GM12878 (cell line): ENCODE results near the gene GCFC2. TPM values are rescaled to one million over a fixed set of nuclear protein-coding genes. Genes with fewer than 3 reads are reported as not detected.

ENCODE experiments used
- ATAC-seq: fragments of 200-7000 bp; cut with Tn5 transposase; 3 replicates; pipeline ENCODE4 v1.9.1; 2020; ENCODE audit warnings: mild to moderate bottlenecking, moderate library complexity
- BruUV-seq: library from RNA; stranded (reverse); fragments of 400-500 nt; replicated peaks from 2 replicates; lab custom pipeline; 2021; lab: Mats Ljungman, UMichigan
- CTCF ChIA-PET: fragments of 300-600 bp; sonication (Branson Sonifier 250); formaldehyde crosslinking; extraction: SDS; loops from one replicate; lab custom pipeline; 2021; ENCODE audit warnings: inconsistent platforms; lab: Yijun Ruan, JAX
- POLR2A ChIA-PET: fragments of 350-600 bp; formaldehyde crosslinking; extraction: SDS; loops from one replicate; lab custom pipeline; 2021; ENCODE audit warnings: inconsistent platforms; lab: Charles Lee
- RAD21 ChIA-PET: fragments of 300-600 bp; sonication (Branson Sonifier 250); formaldehyde crosslinking; loops from one replicate; lab custom pipeline; 2023; ENCODE audit warnings: antibody characterized with exemption; ENCODE audit not compliant: unreplicated experiment; lab: Charles Lee
- SMC1A ChIA-PET: fragments of 300-600 bp; sonication (Branson Sonifier 250); formaldehyde crosslinking; loops from one replicate; lab custom pipeline; 2023; ENCODE audit not compliant: unreplicated experiment, uncharacterized antibody; lab: Charles Lee
- DNase-seq: peaks from one replicate; pipeline ENCODE4 v3.0.0-alpha.2; 2011; ENCODE audit warnings: low read depth, low spot score
- FAIRE-seq: peaks from 3 replicates; lab custom pipeline; 2011; peaks lifted over from hg19 to GRCh38; lab: Jason Lieb, UNC
- H2AFZ ChIP-seq: 2 replicates; pipeline ENCODE4 v1.6.0; 2011; ENCODE audit warnings: low read depth, low read length, control low read depth; ENCODE audit not compliant: control insufficient read depth
- H3K27ac ChIP-seq: 2 replicates; pipeline ENCODE4 v1.5.1; 2011; ENCODE audit warnings: control low read depth; ENCODE audit not compliant: control insufficient read depth, insufficient read depth
- H3K27me3 ChIP-seq, 2 experiments: replicated peaks in 1 of 2; 2 replicates each; pipeline versions ENCODE4 v1.6.0 to v1.6.1; 2011; ENCODE audit warnings: low read length in 1 of 2; ENCODE audit not compliant: control insufficient read depth in 2 of 2, insufficient read depth in 2 of 2
- H3K36me3 ChIP-seq, 2 experiments: 2 replicates each; pipeline ENCODE4 v1.5.1; 2011; ENCODE audit warnings: low read length in 1 of 2; ENCODE audit not compliant: control insufficient read depth in 2 of 2, insufficient read depth in 2 of 2
- H3K4me1 ChIP-seq: 2 replicates; pipeline ENCODE4 v1.6.1; 2011; ENCODE audit warnings: mild to moderate bottlenecking, low read length, moderate library complexity, mixed read lengths; ENCODE audit not compliant: control insufficient read depth, insufficient read depth
- H3K4me2 ChIP-seq: 2 replicates; pipeline ENCODE4 v1.6.0; 2011; ENCODE audit warnings: control low read depth; ENCODE audit not compliant: control insufficient read depth, insufficient read depth
- H3K4me3 ChIP-seq: fragments of 200-600 bp; sonication (generic); 2 replicates; pipeline ENCODE4 v1.5.1; 2016
- H3K79me2 ChIP-seq: 2 replicates; pipeline ENCODE4 v1.6.0; 2011; ENCODE audit warnings: low read length; ENCODE audit not compliant: control insufficient read depth, insufficient read depth
- H3K9ac ChIP-seq: 2 replicates; pipeline ENCODE4 v1.8.0; 2011; ENCODE audit warnings: low read length, control low read depth, mixed read lengths; ENCODE audit not compliant: control insufficient read depth, insufficient read depth
- H3K9me3 ChIP-seq: replicated peaks from 3 replicates; pipeline ENCODE4 v1.5.1; 2011; ENCODE audit warnings: mild to moderate bottlenecking, low read length; ENCODE audit not compliant: control insufficient read depth, insufficient read depth
- H4K20me1 ChIP-seq: 2 replicates; pipeline ENCODE4 v1.6.0; 2011; ENCODE audit not compliant: control insufficient read depth, insufficient read depth
- ATF7 ChIP-seq: fragments of 450-650 bp; IDR thresholded peaks from 2 replicates; pipeline ENCODE4 v1.6.1; 2016; ENCODE audit warnings: low read depth, mild to moderate bottlenecking
- BCL3 ChIP-seq: IDR thresholded peaks from 2 replicates; pipeline ENCODE4 v1.6.1; 2011; ENCODE audit warnings: borderline replicate concordance, low read depth, mild to moderate bottlenecking, moderate library complexity, low read length; ENCODE audit not compliant: insufficient read depth, poor library complexity, severe bottlenecking
- CHD4 ChIP-seq: fragments of 200-600 bp; sonication (generic); IDR thresholded peaks from 2 replicates; pipeline ENCODE4 v1.6.1; 2016; ENCODE audit warnings: mild to moderate bottlenecking
- EGR1 ChIP-seq, 2 experiments: IDR thresholded peaks; 1 replicate in 1 of 2; 2 replicates in 1 of 2; pipeline ENCODE4 v1.6.1; 2011 to 2012; ENCODE audit warnings: low read depth in 2 of 2, low read length in 2 of 2, borderline replicate concordance in 1 of 2, mild to moderate bottlenecking in 1 of 2, moderate library complexity in 1 of 2
- HSF1 ChIP-seq: fragments of 150-350 bp; IDR thresholded peaks from 2 replicates; pipeline ENCODE4 v1.6.1; 2014; ENCODE audit warnings: mild to moderate bottlenecking, low read depth, low read length
- NFIC ChIP-seq: IDR thresholded peaks from 2 replicates; pipeline ENCODE4 v1.6.1; 2012; ENCODE audit warnings: low read depth, mild to moderate bottlenecking, inconsistent platforms, low read length, moderate library complexity
- NR2C1 ChIP-seq: fragments of 450-650 bp; IDR thresholded peaks from 2 replicates; pipeline ENCODE4 v1.6.1; 2017; ENCODE audit warnings: antibody characterized with exemption, mild to moderate bottlenecking, moderate library complexity
- TBL1XR1 ChIP-seq: IDR thresholded peaks from 2 replicates; pipeline ENCODE4 v1.6.1; 2012; ENCODE audit warnings: low read depth, low read length, improper control_type of control experiment
- TCF12 ChIP-seq: IDR thresholded peaks from 2 replicates; pipeline ENCODE4 v1.6.1; 2011; ENCODE audit warnings: low read depth, mild to moderate bottlenecking, low read length
- WGBS: methylation state at CpG from one replicate; pipeline ENCODE4 v1.1.6; 2016; ENCODE audit warnings: low lambda C conversion rate; ENCODE audit not compliant: insufficient replicate concordance, insufficient coverage; ENCODE audit errors: missing lambda C conversion rate; 5-methylcytosine and 5-hydroxymethylcytosine counted together
- in situ Hi-C: fragments of 300-500 bp; cut with MboI; formaldehyde crosslinking; loops from 9 replicates; pipeline ENCODE4 v1.14.3; 2018; ENCODE audit warnings: mixed read lengths
- intact Hi-C: fragments of 100-400 bp; cut with micrococcal nuclease; formaldehyde crosslinking; loops from one replicate; pipeline ENCODE4 v1.14.2; 2022; ENCODE audit not compliant: unreplicated experiment
- polyA plus RNA-seq, 11 experiments: library from polyadenylated mRNA; depleted of rRNA in 4 of 11; unstranded in 6 of 11; stranded (reverse) in 5 of 11; fragments of >200 nt; fragmentation: Nextera tagmentation in 4 of 11; fragmentation: Illumina TruSeq in 1 of 11; extraction: Ambion mirVana in 4 of 11; extraction: Trizol in 1 of 11; gene quantifications; 1 replicate in 1 of 11; 2 replicates in 10 of 11; pipeline versions ENCODE4 v1.2.1 to v1.2.3, GENCODE V29; 2011 to 2016; ENCODE audit warnings: inconsistent platforms in 2 of 11, missing spikeins in 2 of 11, low read depth in 1 of 11
- total RNA-seq, 4 experiments: library from RNA; depleted of rRNA in 3 of 4; stranded (reverse); fragments of >200 nt in 3 of 4; fragmentation: Illumina TruSeq in 1 of 4; extraction: Trizol in 1 of 4; gene quantifications; 2 replicates each; pipeline versions ENCODE4 v1.2.1 to v1.2.3, GENCODE V29; 2013 to 2021
- TF ChIP-seq, protein P1 (sequence below), 3 experiments: IDR thresholded peaks in 2 of 3; conservative IDR thresholded peaks in 1 of 3; 2 replicates each; pipeline ENCODE4 v1.5.1; 2011; ENCODE audit warnings: low read depth in 3 of 3, low read length in 3 of 3, mild to moderate bottlenecking in 3 of 3, control low read depth in 2 of 3, moderate library complexity in 2 of 3, inconsistent platforms in 1 of 3, mixed read lengths in 1 of 3; ENCODE audit not compliant: control insufficient read depth in 2 of 3, insufficient read depth in 1 of 3; ENCODE audit errors: extremely low read depth in 1 of 3
- TF ChIP-seq, protein P2 (sequence below): fragments of 450-650 bp; IDR thresholded peaks from 2 replicates; pipeline ENCODE4 v1.6.1; 2017; ENCODE audit warnings: mild to moderate bottlenecking, moderate library complexity

The GCFC2 gene
- total and polyA plus RNA-seq, 10 of the 15 experiments (the other 5 are each of a cell fraction or from before 2014, with no cell fraction given): 15.5 to 36.5 (median 27.4) TPM

DNA sequence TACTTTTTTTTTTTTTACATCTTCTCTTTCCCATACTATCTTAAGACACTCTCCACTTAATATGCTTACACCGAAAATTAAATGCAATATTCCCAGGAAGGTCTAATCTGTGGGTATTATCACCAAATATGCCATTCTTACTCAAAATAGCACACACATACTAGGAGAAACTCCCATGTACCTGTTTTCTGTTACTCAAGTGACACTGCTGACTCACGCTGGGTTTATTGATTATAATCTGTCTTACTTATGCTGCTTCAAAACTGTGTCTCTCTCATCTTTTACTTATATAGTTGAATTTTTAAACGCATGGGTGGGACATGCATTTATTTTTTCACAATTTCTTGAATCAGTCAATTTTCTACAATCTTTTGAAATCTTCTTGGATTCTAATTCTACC is 34.3 kb downstream of the GCFC2 start (continued):
- TF ChIP-seq, protein P1, sequence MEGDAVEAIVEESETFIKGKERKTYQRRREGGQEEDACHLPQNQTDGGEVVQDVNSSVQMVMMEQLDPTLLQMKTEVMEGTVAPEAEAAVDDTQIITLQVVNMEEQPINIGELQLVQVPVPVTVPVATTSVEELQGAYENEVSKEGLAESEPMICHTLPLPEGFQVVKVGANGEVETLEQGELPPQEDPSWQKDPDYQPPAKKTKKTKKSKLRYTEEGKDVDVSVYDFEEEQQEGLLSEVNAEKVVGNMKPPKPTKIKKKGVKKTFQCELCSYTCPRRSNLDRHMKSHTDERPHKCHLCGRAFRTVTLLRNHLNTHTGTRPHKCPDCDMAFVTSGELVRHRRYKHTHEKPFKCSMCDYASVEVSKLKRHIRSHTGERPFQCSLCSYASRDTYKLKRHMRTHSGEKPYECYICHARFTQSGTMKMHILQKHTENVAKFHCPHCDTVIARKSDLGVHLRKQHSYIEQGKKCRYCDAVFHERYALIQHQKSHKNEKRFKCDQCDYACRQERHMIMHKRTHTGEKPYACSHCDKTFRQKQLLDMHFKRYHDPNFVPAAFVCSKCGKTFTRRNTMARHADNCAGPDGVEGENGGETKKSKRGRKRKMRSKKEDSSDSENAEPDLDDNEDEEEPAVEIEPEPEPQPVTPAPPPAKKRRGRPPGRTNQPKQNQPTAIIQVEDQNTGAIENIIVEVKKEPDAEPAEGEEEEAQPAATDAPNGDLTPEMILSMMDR (IDR thresholded peaks at IDR 0.05 in 2 of 3, conservative IDR thresholded peaks at IDR 0.05 in 1 of 3; ENCODE audit: control insufficient read depth in 2 of 3, extremely low read depth in 1 of 3, insufficient read depth in 1 of 3, low read depth in 3 of 3, low read length in 3 of 3): no peak
- TF ChIP-seq TBL1XR1: no peak
- no peak for TF ChIP-seq CHD4

DNA sequence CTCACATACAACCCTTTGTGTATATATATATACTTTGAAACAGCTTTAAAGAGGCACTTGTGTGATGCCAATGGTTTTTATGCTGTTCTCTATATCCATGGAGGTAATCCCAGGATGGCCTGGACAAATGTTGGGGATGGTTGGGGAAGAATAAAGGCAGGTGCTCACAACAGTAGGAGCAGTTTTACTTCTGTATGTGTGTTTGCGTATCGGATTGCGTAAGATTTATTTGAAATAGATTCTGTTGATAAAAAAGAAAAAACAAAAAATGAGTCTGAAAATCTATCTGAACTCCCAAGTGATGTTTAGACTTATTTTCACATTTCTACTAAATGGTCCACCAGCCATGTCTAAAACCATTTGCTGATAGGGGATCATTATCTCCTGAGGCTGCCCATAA is 34.8 kb downstream of the GCFC2 start:
- in situ Hi-C loops: no loop called here
- BruUV-seq: no TSS peak
- no peak for ATAC-seq
- H3K9me3 ChIP-seq: no peaks in the 10 kb centered on the region
- POLR2A ChIA-PET: interaction anchor here (1.7 kb wide), 1 partner anchor 29 kb away, joined by 4 read pairs; the partner anchor contains the start of gene MRPL19
- no peaks in the 10 kb centered on the region for H4K20me1 ChIP-seq
- CTCF ChIA-PET: interaction anchor here (0.7 to 9.3 kb wide), 8 partner anchors 9 to 92 kb away, joined by 3 to 150 read pairs (median 20); partner anchors contain the start of gene MRPL19
- H3K27ac ChIP-seq: no peak overlapping the region
- FAIRE-seq: no peak
- intact Hi-C loops: loop anchor here (2.0 kb wide), 1 partner anchor 19 kb away; no protein-coding TSS in a partner anchor
- no peak for TF ChIP-seq HSF1
- TF ChIP-seq TCF12: no peak
- no peak for TF ChIP-seq NFIC
- no peak for TF ChIP-seq EGR1 (IDR thresholded peaks at IDR 0.05; ENCODE audit: borderline replicate concordance in 1 of 2, low read depth in 2 of 2, low read length in 2 of 2)
- no peak for TF ChIP-seq BCL3
- no peak for TF ChIP-seq NR2C1
- no peak for TF ChIP-seq ATF7
- TF ChIP-seq, protein P2, sequence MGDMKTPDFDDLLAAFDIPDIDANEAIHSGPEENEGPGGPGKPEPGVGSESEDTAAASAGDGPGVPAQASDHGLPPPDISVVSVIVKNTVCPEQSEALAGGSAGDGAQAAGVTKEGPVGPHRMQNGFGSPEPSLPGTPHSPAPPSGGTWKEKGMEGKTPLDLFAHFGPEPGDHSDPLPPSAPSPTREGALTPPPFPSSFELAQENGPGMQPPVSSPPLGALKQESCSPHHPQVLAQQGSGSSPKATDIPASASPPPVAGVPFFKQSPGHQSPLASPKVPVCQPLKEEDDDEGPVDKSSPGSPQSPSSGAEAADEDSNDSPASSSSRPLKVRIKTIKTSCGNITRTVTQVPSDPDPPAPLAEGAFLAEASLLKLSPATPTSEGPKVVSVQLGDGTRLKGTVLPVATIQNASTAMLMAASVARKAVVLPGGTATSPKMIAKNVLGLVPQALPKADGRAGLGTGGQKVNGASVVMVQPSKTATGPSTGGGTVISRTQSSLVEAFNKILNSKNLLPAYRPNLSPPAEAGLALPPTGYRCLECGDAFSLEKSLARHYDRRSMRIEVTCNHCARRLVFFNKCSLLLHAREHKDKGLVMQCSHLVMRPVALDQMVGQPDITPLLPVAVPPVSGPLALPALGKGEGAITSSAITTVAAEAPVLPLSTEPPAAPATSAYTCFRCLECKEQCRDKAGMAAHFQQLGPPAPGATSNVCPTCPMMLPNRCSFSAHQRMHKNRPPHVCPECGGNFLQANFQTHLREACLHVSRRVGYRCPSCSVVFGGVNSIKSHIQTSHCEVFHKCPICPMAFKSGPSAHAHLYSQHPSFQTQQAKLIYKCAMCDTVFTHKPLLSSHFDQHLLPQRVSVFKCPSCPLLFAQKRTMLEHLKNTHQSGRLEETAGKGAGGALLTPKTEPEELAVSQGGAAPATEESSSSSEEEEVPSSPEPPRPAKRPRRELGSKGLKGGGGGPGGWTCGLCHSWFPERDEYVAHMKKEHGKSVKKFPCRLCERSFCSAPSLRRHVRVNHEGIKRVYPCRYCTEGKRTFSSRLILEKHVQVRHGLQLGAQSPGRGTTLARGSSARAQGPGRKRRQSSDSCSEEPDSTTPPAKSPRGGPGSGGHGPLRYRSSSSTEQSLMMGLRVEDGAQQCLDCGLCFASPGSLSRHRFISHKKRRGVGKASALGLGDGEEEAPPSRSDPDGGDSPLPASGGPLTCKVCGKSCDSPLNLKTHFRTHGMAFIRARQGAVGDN: no peak
- TF ChIP-seq, all 136 proteins: peak for 0
- Histone ChIP-seq H2AFZ (no peak overlapping the region), H3K27me3 (no peaks in the 10 kb centered on the region), H3K9ac (no peak overlapping the region), H3K36me3 (peaks cover 0 to 6% of the 10 kb centered on the region in 2 experiments; a peak in 3 of 4 replicates), H3K4me2 (no peak overlapping the region), H3K4me3 (no peak overlapping the region), H3K4me1 (peaks cover 7% of the 10 kb centered on the region), H3K79me2 (no peaks in the 10 kb centered on the region)
- RAD21 ChIA-PET: interaction anchor here (0.6 to 1.3 kb wide), 2 partner anchors 34 to 384 kb away, joined by 3 read pairs; no protein-coding TSS in a partner anchor
- SMC1A ChIA-PET: interaction anchor here (3.3 kb wide), 1 partner anchor 36 kb away, joined by 41 read pairs; no protein-coding TSS in a partner anchor
- no peak for DNase-seq
- WGBS: 98% methylated on average over 3 of the region's 3 CpGs
